Endothelial cell (in vitro differentiated cells): ENCODE results near the gene ARMCX6. TPM values are rescaled to one million over a fixed set of nuclear protein-coding genes. Genes with fewer than 3 reads are reported as not detected.
"Not testable (repeated sequence)": the region's sequence is repeated elsewhere in the genome, so short reads cannot be mapped to it uniquely, and the experiment has no call there.

Experiments used
- DNase-seq: peaks from one replicate; pipeline ENCODE4 v3.0.0; 2021; ENCODE audit warnings: low spot score
- H3K27ac Mint-ChIP-seq: one replicate; pipeline ENCODE4 v1.8.0; 2021; ENCODE audit warnings: mixed read lengths, inconsistent platforms; ENCODE audit not compliant: unreplicated experiment
- H3K27me3 Mint-ChIP-seq: one replicate; pipeline ENCODE4 v1.8.0; 2021; ENCODE audit warnings: mild to moderate bottlenecking, moderate library complexity, mixed read lengths, inconsistent platforms; ENCODE audit not compliant: unreplicated experiment
- H3K36me3 Mint-ChIP-seq: one replicate; pipeline ENCODE4 v1.8.0; 2021; ENCODE audit warnings: mild to moderate bottlenecking, low read depth, mixed read lengths, inconsistent platforms; ENCODE audit not compliant: unreplicated experiment
- H3K4me1 Mint-ChIP-seq: one replicate; pipeline ENCODE4 v1.8.0; 2021; ENCODE audit warnings: mild to moderate bottlenecking, mixed read lengths, inconsistent platforms; ENCODE audit not compliant: unreplicated experiment
- H3K4me3 Mint-ChIP-seq: one replicate; pipeline ENCODE4 v1.8.0; 2021; ENCODE audit warnings: mild to moderate bottlenecking, mixed read lengths, inconsistent platforms; ENCODE audit not compliant: unreplicated experiment
- H3K9me3 Mint-ChIP-seq: one replicate; pipeline ENCODE4 v1.8.0; 2021; ENCODE audit warnings: mixed read lengths, inconsistent platforms; ENCODE audit not compliant: unreplicated experiment
- total RNA-seq: library from RNA; stranded (reverse); fragmentation: NEBNext Ultra II Directional; extraction: Animal tissue kit (Norgen Biotek cat#: 25700); gene quantifications from one replicate; pipeline ENCODE4 v1.2.1, GENCODE V29; 2021; ENCODE audit not compliant: unreplicated experiment
- TF ChIP-seq, protein P1 (sequence below): fragments of 200-600 bp; sonication (generic); IDR thresholded peaks from one replicate; pipeline ENCODE4 v1.5.0; 2021; ENCODE audit warnings: antibody characterized with exemption; ENCODE audit not compliant: unreplicated experiment

Gene ARMCX6
- total RNA-seq, 1 donor from 2014 or later = 123 TPM

DNA sequence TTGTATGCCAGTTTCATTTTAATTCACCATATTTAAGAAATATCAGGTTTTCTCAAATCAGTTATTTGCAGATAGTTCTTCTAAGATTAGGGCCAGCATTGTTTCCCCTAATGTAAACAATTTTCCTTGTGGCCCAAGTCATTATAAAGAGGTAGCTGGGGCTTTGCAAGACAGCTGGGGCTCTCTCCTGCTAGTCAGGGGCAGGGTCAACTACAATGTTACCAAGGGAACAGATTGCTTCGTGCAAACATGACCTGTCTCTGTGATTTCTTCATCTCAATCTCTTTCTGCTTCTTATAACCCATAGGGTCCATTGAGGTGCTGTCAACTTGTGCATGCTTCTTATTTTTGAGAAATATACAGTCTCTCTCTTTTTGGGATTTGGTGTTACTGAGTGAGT, 12.1 kb downstream of the ARMCX6 start:
- Mint-ChIP-seq H3K27me3 (no peaks in the 10 kb centered on the region), H3K9me3 (no peaks in the 10 kb centered on the region), H3K36me3 (no peaks in the 10 kb centered on the region), H3K4me3 (no peak overlapping the region), H3K4me1 (peaks cover 14% of the 10 kb centered on the region), H3K27ac (no peak overlapping the region)
- no peak for DNase-seq
- TF ChIP-seq, protein P1, sequence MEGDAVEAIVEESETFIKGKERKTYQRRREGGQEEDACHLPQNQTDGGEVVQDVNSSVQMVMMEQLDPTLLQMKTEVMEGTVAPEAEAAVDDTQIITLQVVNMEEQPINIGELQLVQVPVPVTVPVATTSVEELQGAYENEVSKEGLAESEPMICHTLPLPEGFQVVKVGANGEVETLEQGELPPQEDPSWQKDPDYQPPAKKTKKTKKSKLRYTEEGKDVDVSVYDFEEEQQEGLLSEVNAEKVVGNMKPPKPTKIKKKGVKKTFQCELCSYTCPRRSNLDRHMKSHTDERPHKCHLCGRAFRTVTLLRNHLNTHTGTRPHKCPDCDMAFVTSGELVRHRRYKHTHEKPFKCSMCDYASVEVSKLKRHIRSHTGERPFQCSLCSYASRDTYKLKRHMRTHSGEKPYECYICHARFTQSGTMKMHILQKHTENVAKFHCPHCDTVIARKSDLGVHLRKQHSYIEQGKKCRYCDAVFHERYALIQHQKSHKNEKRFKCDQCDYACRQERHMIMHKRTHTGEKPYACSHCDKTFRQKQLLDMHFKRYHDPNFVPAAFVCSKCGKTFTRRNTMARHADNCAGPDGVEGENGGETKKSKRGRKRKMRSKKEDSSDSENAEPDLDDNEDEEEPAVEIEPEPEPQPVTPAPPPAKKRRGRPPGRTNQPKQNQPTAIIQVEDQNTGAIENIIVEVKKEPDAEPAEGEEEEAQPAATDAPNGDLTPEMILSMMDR = no peak

DNA sequence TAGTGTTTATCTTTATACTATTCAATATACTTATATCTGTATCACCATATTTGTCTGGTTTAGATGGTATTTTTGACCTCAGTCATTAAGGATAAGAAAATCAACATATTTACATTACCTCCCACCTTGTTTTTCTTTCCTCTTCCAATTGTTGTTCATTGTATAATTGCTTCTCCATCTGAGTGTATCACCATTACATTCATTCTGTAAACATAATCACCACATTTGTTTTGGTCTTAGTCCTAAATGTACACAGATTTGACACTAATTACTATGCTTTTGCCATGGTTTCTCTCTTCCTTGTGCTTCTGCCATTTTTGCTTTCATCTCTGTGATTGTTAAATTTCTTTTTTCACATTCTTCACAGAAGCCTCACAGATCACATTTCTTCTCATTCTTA, 12.7 kb downstream of the ARMCX6 start:
- TF ChIP-seq, protein P1 = no peak
- no peaks in the 10 kb centered on the region for H3K27me3 Mint-ChIP-seq
- DNase-seq = no peak
- no peaks in the 10 kb centered on the region for H3K36me3 Mint-ChIP-seq
- peaks cover 14% of the 10 kb centered on the region for H3K4me1 Mint-ChIP-seq
- no peaks in the 10 kb centered on the region for H3K9me3 Mint-ChIP-seq
- no peak overlapping the region for H3K4me3 Mint-ChIP-seq
- no peak overlapping the region for H3K27ac Mint-ChIP-seq

DNA sequence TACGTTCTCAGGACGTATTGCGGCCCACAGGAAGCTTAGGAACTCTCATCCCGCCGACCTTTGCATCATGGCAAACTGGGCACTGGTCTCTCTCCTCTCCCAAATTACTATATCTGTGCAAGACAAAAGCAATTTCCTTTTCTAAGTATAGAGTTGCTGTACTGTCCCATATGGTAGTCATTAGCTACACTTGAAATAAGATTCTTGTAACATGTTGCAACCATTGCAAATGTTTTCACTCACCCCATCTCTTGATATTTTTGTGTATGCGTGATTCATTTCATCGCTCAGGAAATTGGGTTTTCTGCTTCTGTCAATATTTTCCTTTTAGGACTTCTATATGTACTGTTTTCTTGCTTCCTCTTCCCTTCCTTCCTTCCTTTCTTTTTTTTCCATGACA, 15.7 kb downstream of the ARMCX6 start:
- H3K36me3 Mint-ChIP-seq = no peaks in the 10 kb centered on the region
- H3K4me3 Mint-ChIP-seq = no peak overlapping the region
- H3K27me3 Mint-ChIP-seq = no peaks in the 10 kb centered on the region
- DNase-seq = no peak
- peak overlapping the region; percentile 52 for H3K27ac Mint-ChIP-seq
- H3K9me3 Mint-ChIP-seq = no peaks in the 10 kb centered on the region
- TF ChIP-seq, protein P1 = no peak
- H3K4me1 Mint-ChIP-seq = peaks cover 14% of the 10 kb centered on the region

DNA sequence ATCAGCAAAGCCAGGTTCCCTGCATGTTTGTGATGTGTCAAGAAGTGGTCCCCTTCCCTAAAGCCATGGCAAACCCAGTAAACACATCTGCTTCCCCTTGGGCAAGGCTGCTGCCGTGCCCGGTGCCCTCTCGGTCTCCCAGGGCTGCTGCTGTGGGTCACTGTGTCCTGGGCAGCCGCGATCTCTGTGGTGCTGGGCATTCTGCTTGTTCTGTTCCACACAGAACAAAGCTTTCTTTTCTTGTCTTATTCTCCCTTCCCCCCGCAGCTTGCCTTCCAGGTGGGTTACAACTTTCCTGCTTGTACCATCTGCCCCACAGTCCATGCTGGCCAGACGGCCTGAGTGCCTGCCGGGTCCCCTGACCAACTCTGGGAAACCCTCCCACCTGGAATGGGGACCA, 18.2 kb downstream of the ARMCX6 start:
- H3K9me3 Mint-ChIP-seq, DNase-seq, H3K36me3 Mint-ChIP-seq, H3K4me3 Mint-ChIP-seq, H3K27me3 Mint-ChIP-seq, H3K27ac Mint-ChIP-seq: not testable (repeated sequence)
- H3K4me1 Mint-ChIP-seq = peaks cover 11% of the 10 kb centered on the region

DNA sequence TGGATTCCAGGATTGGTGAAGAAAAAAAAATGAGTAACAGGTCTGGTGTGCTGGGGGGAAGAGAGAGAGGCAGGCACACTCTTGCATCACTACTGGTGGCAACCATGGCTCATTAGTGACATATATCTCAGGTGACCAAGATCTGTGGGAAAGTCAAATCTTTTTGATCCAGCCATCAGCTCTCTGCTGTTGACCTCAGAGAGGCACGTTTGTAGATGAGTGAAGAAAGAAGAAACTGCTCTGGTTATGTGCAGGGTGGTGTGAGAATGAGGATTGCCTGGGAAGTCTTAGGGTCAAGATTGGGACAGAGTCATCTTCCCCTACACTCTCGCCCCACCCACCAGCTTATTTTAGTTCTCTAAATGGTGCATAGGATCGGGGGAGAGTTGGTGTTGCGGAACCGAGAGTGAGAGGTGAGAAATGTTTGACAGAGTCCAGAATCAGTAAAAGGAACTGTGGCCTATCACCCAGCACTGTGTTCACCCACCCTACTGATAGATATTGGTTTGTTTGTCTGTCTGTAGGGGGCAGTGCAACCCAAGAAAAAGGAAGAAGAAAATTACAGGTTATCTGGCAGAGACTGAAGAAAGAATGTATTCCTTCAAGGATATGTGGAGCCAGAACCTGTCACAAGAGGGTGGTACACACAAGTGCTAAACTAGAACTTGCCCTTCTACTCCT, 21.9 kb downstream of the ARMCX6 start:
- no peaks in the 10 kb centered on the region for H3K9me3 Mint-ChIP-seq

More for the DNA sequence above, 21.9 kb downstream of the ARMCX6 start:
- H3K4me1 Mint-ChIP-seq = no peaks in the 10 kb centered on the region
- DNase-seq = peak; percentile 54
- peaks cover 5% of the 10 kb centered on the region for H3K27me3 Mint-ChIP-seq
- no peak overlapping the region for H3K27ac Mint-ChIP-seq
- H3K4me3 Mint-ChIP-seq = no peak overlapping the region
- TF ChIP-seq, protein P1 = peak; percentile 53
- no peaks in the 10 kb centered on the region for H3K36me3 Mint-ChIP-seq

Other genes with a start within 250 kb of the ARMCX6 start
- gene BTK, start 231.8 kb downstream of the ARMCX6 start, total RNA-seq = 9.4 TPM
- 225 TPM for gene RPL36A, start 227.0 kb downstream of the ARMCX6 start, total RNA-seq
- 37.8 TPM for gene GLA, start 210.1 kb downstream of the ARMCX6 start, total RNA-seq
- 53.2 TPM for gene HNRNPH2, start 209.8 kb downstream of the ARMCX6 start, total RNA-seq
- 17.9 TPM for gene ARMCX4, start 132.5 kb downstream of the ARMCX6 start, total RNA-seq
- 35.2 TPM for gene ARMCX1, start 67.5 kb downstream of the ARMCX6 start, total RNA-seq
- gene ARMCX3, start 5.2 kb upstream of the ARMCX6 start, total RNA-seq = 102 TPM
- gene ARMCX2, start 41.9 kb upstream of the ARMCX6 start, total RNA-seq = 147 TPM